ENCODE data around the gene SEMA5A. TPM values are rescaled to one million over a fixed set of nuclear protein-coding genes. Genes with fewer than 3 reads are reported as not detected.

Gene SEMA5A
- total and polyA plus RNA-seq, 2 of the 8 experiments (the other 6 are each of a cell fraction or from before 2014, with no cell fraction given): 5.3 to 8.9 TPM

- WGBS, 2 experiments (ENCODE audit: extremely low coverage in 1 of 2, insufficient coverage in 1 of 2, insufficient read length in 1 of 2, insufficient replicate concordance in 2 of 2, low coverage in 1 of 2, low lambda C conversion rate in 2 of 2, missing lambda C conversion rate in 1 of 2): 74% methylated on average over 1 of the region's 1 CpG; no CpG with 5 or more reads in 1 of the 2 experiments
- no peak for TF ChIP-seq ATF3 (IDR thresholded peaks at IDR 0.05; ENCODE audit: insufficient read depth, low read depth, low read length)
- TF ChIP-seq E2F6 (IDR thresholded peaks at IDR 0.05): no peak
- no peak for TF ChIP-seq FOSL1 (IDR thresholded peaks at IDR 0.05; ENCODE audit: insufficient read depth, low read depth, low read length)
- no peak for TF ChIP-seq TAF1 (IDR thresholded peaks at IDR 0.05; ENCODE audit: low read depth, low read length)
- no peak for TF ChIP-seq RBBP5 (IDR thresholded peaks at IDR 0.05; ENCODE audit: borderline replicate concordance, low read depth, low read length)
- TF ChIP-seq CTCF (IDR thresholded peaks at IDR 0.05; ENCODE audit: control extremely low read depth in 1 of 3, insufficient read depth in 1 of 3, low read depth in 1 of 3, low read length in 3 of 3): no peak
- no peak for TF ChIP-seq MAFK (IDR thresholded peaks at IDR 0.05; ENCODE audit: low read depth, low read length)
- no peak for TF ChIP-seq HDAC6 (IDR thresholded peaks at IDR 0.05; ENCODE audit: low read depth, low read length)
- TF ChIP-seq EZH2 (IDR thresholded peaks at IDR 0.05; ENCODE audit: low read depth, low read length, severe bottlenecking): no peak
- TF ChIP-seq BRCA1 (IDR thresholded peaks at IDR 0.05; ENCODE audit: low read depth, low read length): no peak
- Histone ChIP-seq H4K20me1 (replicated peaks in 1 of 2; ENCODE audit: control insufficient read depth in 1 of 2, insufficient read depth in 2 of 2, low read length in 2 of 2) (peaks cover 0 to 2% of the 10 kb centered on the region in 2 experiments), H4K91ac (replicated peaks; ENCODE audit: insufficient read length, low read length) (no peak overlapping the region), H3K79me2 (ENCODE audit: control insufficient read depth in 1 of 2, insufficient read depth in 2 of 2, low read length in 2 of 2) (no peaks in the 10 kb centered on the region), H3K27ac (ENCODE audit: low read depth, low read length) (no peak overlapping the region), H2BK20ac (ENCODE audit: low read length) (no peak overlapping the region), H2AK5ac (ENCODE audit: low read depth, low read length) (no peak overlapping the region), H2BK12ac (ENCODE audit: low read depth, low read length) (no peak overlapping the region), H2BK15ac (ENCODE audit: low read length) (no peak overlapping the region), H3K9ac (replicated peaks in 1 of 4; ENCODE audit: extremely low read depth in 1 of 4, low read depth in 3 of 4, low read length in 3 of 4) (no peak overlapping the region), H3K4ac (replicated peaks; ENCODE audit: insufficient read length, low read depth, low read length) (no peak overlapping the region), H4K8ac (ENCODE audit: extremely low read depth, insufficient read depth, low read length) (no peak overlapping the region), H3K9me3 (ENCODE audit: insufficient read depth in 2 of 2, low read depth in 1 of 2, low read length in 1 of 2) (no peaks in the 10 kb centered on the region), H3K36me3 (ENCODE audit: control insufficient read depth in 2 of 4, insufficient read depth in 4 of 4, low read length in 3 of 4) (no peaks in the 10 kb centered on the region), H3K79me1 (ENCODE audit: low read depth, low read length) (no peaks in the 10 kb centered on the region), H3K23me2 (ENCODE audit: low read depth, low read length) (no peaks in the 10 kb centered on the region), H3K56ac (replicated peaks; ENCODE audit: insufficient read length, low read depth, low read length) (no peak overlapping the region), H2BK120ac (replicated peaks; ENCODE audit: low read depth, low read length) (no peak overlapping the region), H3K27me3 (replicated peaks in 1 of 4; ENCODE audit: control insufficient read depth in 3 of 4, extremely low read depth in 1 of 4, insufficient read depth in 3 of 4, low read length in 3 of 4) (no peaks in the 10 kb centered on the region), H3K23ac (ENCODE audit: insufficient read length) (no peak overlapping the region), H3K18ac (ENCODE audit: extremely low read depth, low read length) (no peak overlapping the region), H2AFZ (ENCODE audit: low read length) (no peak overlapping the region), H3K4me3 (ENCODE audit: extremely low read depth in 1 of 4, insufficient read depth in 2 of 4, low read depth in 3 of 4, low read length in 4 of 4) (no peak overlapping the region), H3K4me1 (replicated peaks in 1 of 4; ENCODE audit: control insufficient read depth in 3 of 4, insufficient read depth in 4 of 4, low read length in 3 of 4) (peaks cover 0 to 2% (median under 1%) of the 10 kb centered on the region in 4 experiments; a peak in 1 of 7 replicates), H4K5ac (ENCODE audit: insufficient read length, low read depth, low read length) (no peak overlapping the region), H3K4me2 (ENCODE audit: insufficient read depth in 1 of 2, low read depth in 2 of 2, low read length in 2 of 2) (no peak overlapping the region), H2BK5ac (ENCODE audit: low read depth, low read length) (no peak overlapping the region), H3K14ac (ENCODE audit: insufficient read length) (no peak overlapping the region)
- POLR2A ChIA-PET (ENCODE audit: partially characterized antibody): interaction anchor here (0.6 kb wide), 1 partner anchor 12 kb away, joined by 3 read pairs; no protein-coding TSS in a partner anchor
- CTCF ChIA-PET (ENCODE audit: partially characterized antibody): interaction anchor here (1.5 kb wide), 1 partner anchor 17 kb away, joined by 3 read pairs; no protein-coding TSS in a partner anchor
- FAIRE-seq: no peak
- DNase-seq (ENCODE audit: low read depth in 1 of 2, low spot score in 2 of 2): no peak
Measured at GRCh38 chr5:9466697-9467096, 79.2 kb downstream of the SEMA5A start.

Measured in H1 (cell line).